ENCODE data around the gene SPTA1. TPM values are rescaled to one million over a fixed set of nuclear protein-coding genes. Genes with fewer than 3 reads are reported as not detected.

Gene SPTA1
- not detected for total RNA-seq

DNA sequence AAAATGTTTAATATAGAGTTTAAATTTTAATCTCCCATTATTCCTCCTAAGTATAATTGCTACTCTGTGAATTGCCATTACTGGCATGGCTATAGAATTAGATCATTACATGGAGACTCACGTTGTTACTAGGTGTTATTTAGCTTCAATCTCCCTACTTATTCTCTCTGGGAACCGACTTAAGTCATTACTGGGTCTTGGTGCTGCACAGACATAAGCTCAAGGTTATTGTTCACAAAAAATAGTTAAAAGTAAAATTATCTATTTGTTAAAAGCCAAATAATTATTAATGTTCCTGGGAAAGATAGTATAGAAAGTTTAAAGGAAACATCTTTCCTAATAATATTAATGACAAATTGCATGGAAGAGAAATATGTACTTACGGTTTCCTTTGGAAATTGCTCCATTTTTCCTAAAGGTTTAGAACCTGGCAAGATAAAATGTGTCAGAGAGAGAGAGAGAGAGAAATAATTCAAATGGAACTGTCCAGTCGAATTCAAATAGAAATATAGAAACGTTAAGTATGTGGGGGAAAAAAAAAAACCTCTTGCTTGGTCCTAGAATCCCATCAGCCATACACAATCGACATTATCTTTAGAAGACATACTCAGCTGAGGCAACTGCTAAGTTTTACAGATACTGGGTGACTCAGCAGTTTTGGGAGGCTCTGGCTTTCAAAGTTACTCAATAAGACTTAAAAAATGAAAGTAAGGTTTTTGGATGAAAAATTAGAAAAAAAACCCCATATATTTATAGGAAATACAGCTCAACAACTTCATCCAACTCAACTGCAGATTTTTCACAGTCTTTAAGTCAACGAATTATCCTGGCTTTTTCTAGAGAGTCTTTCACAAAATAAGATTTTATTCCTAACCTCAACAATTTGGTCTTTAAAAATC, at the start of gene SPTA1:
TSS of gene SPTA1 (minus strand) at position 605 of the 899 bp plus-strand sequence. CDS start at position 407, 198 bp downstream.
- H3K4me3 ChIP-seq, result no peak within 1 kb of the TSS
- H3K36me3 ChIP-seq, result no peaks in the 10 kb centered on the region
- H3K9me3 ChIP-seq, result no peaks in the 10 kb centered on the region
- TF ChIP-seq, protein P1, sequence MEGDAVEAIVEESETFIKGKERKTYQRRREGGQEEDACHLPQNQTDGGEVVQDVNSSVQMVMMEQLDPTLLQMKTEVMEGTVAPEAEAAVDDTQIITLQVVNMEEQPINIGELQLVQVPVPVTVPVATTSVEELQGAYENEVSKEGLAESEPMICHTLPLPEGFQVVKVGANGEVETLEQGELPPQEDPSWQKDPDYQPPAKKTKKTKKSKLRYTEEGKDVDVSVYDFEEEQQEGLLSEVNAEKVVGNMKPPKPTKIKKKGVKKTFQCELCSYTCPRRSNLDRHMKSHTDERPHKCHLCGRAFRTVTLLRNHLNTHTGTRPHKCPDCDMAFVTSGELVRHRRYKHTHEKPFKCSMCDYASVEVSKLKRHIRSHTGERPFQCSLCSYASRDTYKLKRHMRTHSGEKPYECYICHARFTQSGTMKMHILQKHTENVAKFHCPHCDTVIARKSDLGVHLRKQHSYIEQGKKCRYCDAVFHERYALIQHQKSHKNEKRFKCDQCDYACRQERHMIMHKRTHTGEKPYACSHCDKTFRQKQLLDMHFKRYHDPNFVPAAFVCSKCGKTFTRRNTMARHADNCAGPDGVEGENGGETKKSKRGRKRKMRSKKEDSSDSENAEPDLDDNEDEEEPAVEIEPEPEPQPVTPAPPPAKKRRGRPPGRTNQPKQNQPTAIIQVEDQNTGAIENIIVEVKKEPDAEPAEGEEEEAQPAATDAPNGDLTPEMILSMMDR (IDR thresholded peaks at IDR 0.05), result no peak
- no peak within 1 kb of the TSS for H3K27ac ChIP-seq
- intact Hi-C loops (cut with DNase I), result no loop called here
- no peaks in the 10 kb centered on the region for H3K4me1 ChIP-seq
- DNase-seq (ENCODE audit: low spot score in 2 of 2), result no peak
- no peaks in the 10 kb centered on the region for H3K27me3 ChIP-seq

DNA sequence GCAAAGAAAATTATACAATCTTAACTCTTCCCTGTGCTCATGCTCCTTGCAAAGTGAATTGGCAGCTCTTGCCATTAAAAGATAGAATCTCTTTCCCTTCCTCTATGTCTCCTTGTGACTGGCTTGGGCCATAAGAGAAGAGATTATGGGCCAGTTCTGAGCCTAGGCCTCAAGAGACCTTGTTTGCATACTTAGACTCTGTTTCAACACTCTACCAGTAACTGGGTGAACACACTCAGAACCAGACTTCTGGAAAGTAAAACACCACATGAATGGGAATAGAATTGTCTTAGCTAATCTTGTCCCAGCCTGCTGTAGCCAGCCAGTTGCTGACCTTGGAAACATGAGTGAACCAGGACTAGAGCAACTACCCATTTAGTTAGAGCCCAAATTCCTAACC, 49.3 kb upstream of the SPTA1 start:
- H3K27me3 ChIP-seq, result no peaks in the 10 kb centered on the region
- no peaks in the 10 kb centered on the region for H3K9me3 ChIP-seq
- TF ChIP-seq, protein P1 (IDR thresholded peaks at IDR 0.05), result no peak
- no peaks in the 10 kb centered on the region for H3K4me1 ChIP-seq
- no peak overlapping the region for H3K4me3 ChIP-seq
- no peak for DNase-seq (ENCODE audit: low spot score in 2 of 2)
- H3K27ac ChIP-seq, result no peak overlapping the region
- intact Hi-C loops (cut with DNase I), result no loop called here
- no peaks in the 10 kb centered on the region for H3K36me3 ChIP-seq

DNA sequence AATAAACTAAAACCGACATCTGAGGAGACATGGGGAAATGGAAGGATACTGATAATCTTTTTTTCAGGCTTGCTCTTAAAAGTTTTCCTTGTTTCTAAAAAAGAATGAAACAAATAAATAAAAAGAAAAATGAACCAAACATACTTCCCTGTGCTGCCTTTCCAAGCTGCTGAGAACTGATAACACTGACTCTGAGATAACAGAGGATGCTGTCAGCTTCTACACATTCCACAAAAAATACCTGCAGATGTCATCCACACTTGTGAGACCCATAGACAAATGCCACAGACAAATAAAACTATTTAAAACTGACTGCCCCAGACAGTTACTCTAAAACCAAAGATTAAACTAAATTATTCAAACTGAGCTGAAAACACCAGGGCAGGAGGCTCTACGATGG, 46.0 kb upstream of the SPTA1 start:
- Histone ChIP-seq H3K4me3 (no peak overlapping the region), H3K4me1 (no peaks in the 10 kb centered on the region), H3K27ac (no peak overlapping the region), H3K36me3 (no peaks in the 10 kb centered on the region), H3K9me3 (no peaks in the 10 kb centered on the region), H3K27me3 (no peaks in the 10 kb centered on the region)
- DNase-seq (ENCODE audit: low spot score in 2 of 2), result no peak
- TF ChIP-seq, protein P1 (IDR thresholded peaks at IDR 0.05), result no peak
- intact Hi-C loops (cut with DNase I), result no loop called here

DNA sequence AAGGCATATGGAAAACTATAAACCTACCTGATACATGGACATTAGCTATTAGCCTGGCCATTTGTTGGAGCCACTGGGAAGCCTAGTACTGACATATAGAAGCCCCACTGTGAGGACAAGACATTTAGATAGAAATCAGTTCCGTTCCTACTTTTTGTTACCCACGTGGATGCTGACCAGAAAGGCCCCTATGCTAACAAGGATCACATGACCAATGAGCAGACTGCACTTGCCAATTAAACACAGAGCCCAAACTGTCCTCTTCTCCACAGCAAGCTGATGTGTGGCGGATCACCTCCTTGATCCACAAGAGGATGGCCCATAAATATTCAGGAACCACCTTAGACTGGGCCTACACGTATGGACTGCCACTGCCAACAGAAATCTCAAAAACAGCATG, 45.2 kb upstream of the SPTA1 start:
- no peak for DNase-seq (ENCODE audit: low spot score in 2 of 2)
- Histone ChIP-seq H3K4me3 (no peak overlapping the region), H3K4me1 (no peaks in the 10 kb centered on the region), H3K36me3 (no peaks in the 10 kb centered on the region), H3K27me3 (no peaks in the 10 kb centered on the region), H3K9me3 (no peaks in the 10 kb centered on the region), H3K27ac (no peak overlapping the region)
- TF ChIP-seq, protein P1 (IDR thresholded peaks at IDR 0.05), result no peak
- intact Hi-C loops (cut with DNase I), result no loop called here

DNA sequence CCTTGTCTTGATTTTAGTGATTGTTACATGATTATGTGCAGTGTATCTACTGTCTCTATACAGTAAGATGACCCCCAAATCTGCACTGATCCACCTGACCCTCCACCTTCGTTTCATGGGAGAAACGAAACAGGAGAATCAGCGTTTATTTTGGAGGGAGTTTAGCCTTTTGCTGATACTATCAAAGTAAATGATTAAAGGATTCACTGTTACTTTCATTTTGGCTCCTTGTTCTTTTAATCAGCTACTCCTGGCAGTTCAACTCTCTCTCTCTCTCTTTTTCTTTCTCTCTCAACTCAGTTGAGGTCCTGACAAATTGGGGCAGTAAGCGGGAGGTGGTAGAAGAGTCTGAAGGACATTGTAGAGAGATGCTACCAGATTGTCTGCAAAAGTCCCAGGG, 43.9 kb upstream of the SPTA1 start:
- intact Hi-C loops (cut with DNase I), result no loop called here
- no peak for DNase-seq (ENCODE audit: low spot score in 2 of 2)
- Histone ChIP-seq H3K36me3 (no peaks in the 10 kb centered on the region), H3K27ac (no peak overlapping the region), H3K9me3 (no peaks in the 10 kb centered on the region), H3K4me3 (no peak overlapping the region), H3K27me3 (no peaks in the 10 kb centered on the region), H3K4me1 (no peaks in the 10 kb centered on the region)
- TF ChIP-seq, protein P1 (IDR thresholded peaks at IDR 0.05), result no peak

Measured in ascending aorta (tissue), 2 donors.